SK-N-SH (cell line): ENCODE data around the gene PCSK9. TPM values are rescaled to one million over a fixed set of nuclear protein-coding genes. Genes with fewer than 3 reads are reported as not detected.

Experiments
- CTCF ChIA-PET: fragments of 300-600, 350-600 bp; formaldehyde crosslinking; extraction: SDS; loops from one replicate; lab custom pipeline; 2021; lab: Yijun Ruan, JAX
- POLR2A ChIA-PET: fragments of 350-600 bp; sonication (Branson Sonifier 250); formaldehyde crosslinking; extraction: SDS; loops from one replicate; lab custom pipeline; 2020; ENCODE audit warnings: antibody characterized with exemption, inconsistent platforms; lab: Yijun Ruan, JAX
- DNase-seq: peaks from one replicate; pipeline ENCODE4 v3.0.0; 2012
- H2AFZ ChIP-seq: fragments of 200-600 bp; sonication (generic); 2 replicates; pipeline ENCODE4 v1.8.1; 2016; ENCODE audit warnings: antibody characterized with exemption, mild to moderate bottlenecking, low read depth
- H3F3A ChIP-seq: fragments of 200-600 bp; sonication (generic); replicated peaks from 2 replicates; pipeline ENCODE3; 2016; ENCODE audit warnings: antibody characterized with exemption, mild to moderate bottlenecking; ENCODE audit not compliant: insufficient read depth
- H3K27ac ChIP-seq, 2 experiments: fragments of 200-500 bp in 1 of 2; fragments of 200-600 bp in 1 of 2; sonication (Bioruptor generic) in 1 of 2; sonication (generic), shearing (Covaris generic) in 1 of 2; 2 replicates each; pipeline versions ENCODE4 v1.5.1 to v1.6.1; 2014 to 2016; ENCODE audit warnings: low read depth in 2 of 2, inconsistent platforms in 1 of 2, low read length in 1 of 2, mild to moderate bottlenecking in 1 of 2, mixed read lengths in 1 of 2
- H3K27me3 ChIP-seq: fragments of 200-600 bp; sonication (generic), shearing (Covaris generic); 2 replicates; pipeline ENCODE4 v1.6.1; 2016; ENCODE audit warnings: mixed run types; ENCODE audit not compliant: insufficient read depth
- H3K36me3 ChIP-seq, 2 experiments: fragments of 200-500 bp in 1 of 2; fragments of 200-600 bp in 1 of 2; sonication (Bioruptor generic) in 1 of 2; sonication (generic) in 1 of 2; replicated peaks in 1 of 2; 2 replicates each; pipeline versions ENCODE3 to v1.5.1; 2014 to 2016; ENCODE audit warnings: low read length in 1 of 2, mild to moderate bottlenecking in 1 of 2; ENCODE audit not compliant: insufficient read depth in 2 of 2, control insufficient read depth in 1 of 2
- H3K4me1 ChIP-seq, 2 experiments: fragments of 200-500 bp in 1 of 2; fragments of 200-600 bp in 1 of 2; sonication (Bioruptor generic) in 1 of 2; sonication (generic), shearing (Covaris generic) in 1 of 2; 2 replicates each; pipeline versions ENCODE4 v1.5.1 to v1.6.1; 2014 to 2016; ENCODE audit warnings: low read depth in 1 of 2, low read length in 1 of 2, mixed run types in 1 of 2; ENCODE audit not compliant: insufficient read depth in 2 of 2, control insufficient read depth in 1 of 2
- H3K4me2 ChIP-seq: fragments of 200-600 bp; sonication (generic), shearing (Covaris generic); 2 replicates; pipeline ENCODE4 v1.6.1; 2017; ENCODE audit warnings: mixed run types
- H3K4me3 ChIP-seq, 2 experiments: fragments of 200-500 bp in 1 of 2; fragments of 200-600 bp in 1 of 2; sonication (Bioruptor generic) in 1 of 2; sonication (generic), shearing (Covaris generic) in 1 of 2; 2 replicates each; pipeline versions ENCODE4 v1.5.1 to v1.8.1; 2014 to 2016; ENCODE audit warnings: low read depth in 2 of 2, inconsistent platforms in 1 of 2, low read length in 1 of 2, mild to moderate bottlenecking in 1 of 2, mixed read lengths in 1 of 2, moderate library complexity in 1 of 2
- H3K79me2 ChIP-seq: fragments of 200-600 bp; sonication (generic); 2 replicates; pipeline ENCODE4 v1.8.1; 2017; ENCODE audit warnings: mild to moderate bottlenecking; ENCODE audit not compliant: insufficient read depth
- H3K9ac ChIP-seq: fragments of 200-600 bp; sonication (generic); 2 replicates; pipeline ENCODE4 v1.6.1; 2017; ENCODE audit warnings: mixed run types
- H3K9me2 ChIP-seq: fragments of 200-600 bp; sonication (generic); 2 replicates; pipeline ENCODE4 v1.6.1; 2017; ENCODE audit warnings: mixed run types
- H3K9me3 ChIP-seq: fragments of 200-600 bp; sonication (generic); 2 replicates; pipeline ENCODE4 v1.6.1; 2017; ENCODE audit warnings: mixed run types, mild to moderate bottlenecking, moderate library complexity
- H4K20me1 ChIP-seq: fragments of 200-600 bp; sonication (generic); 2 replicates; pipeline ENCODE4 v1.6.1; 2017; ENCODE audit warnings: mild to moderate bottlenecking, mixed run types; ENCODE audit not compliant: insufficient read depth
- CHD2 ChIP-seq: fragments of 150-350 bp; IDR thresholded peaks from 2 replicates; pipeline ENCODE4 v1.6.1; 2018; ENCODE audit warnings: low read length; ENCODE audit not compliant: partially characterized antibody
- ELF1 ChIP-seq: IDR thresholded peaks from 2 replicates; pipeline ENCODE4 v1.4.0; 2012
- EP300 ChIP-seq, 2 experiments: IDR thresholded peaks; 2 replicates each; pipeline versions ENCODE4 v1.4.0 to v1.6.1; 2012; ENCODE audit warnings: borderline replicate concordance in 1 of 2, low read depth in 1 of 2, low read length in 1 of 2
- FOSL2 ChIP-seq: IDR thresholded peaks from 2 replicates; pipeline ENCODE4 v1.4.0; 2012; ENCODE audit warnings: low read depth, mild to moderate bottlenecking, moderate library complexity, borderline replicate concordance
- FOXJ3 ChIP-seq: sonication (generic); formaldehyde crosslinking; IDR thresholded peaks from 2 replicates; pipeline ENCODE4 v1.5.1; 2020; ENCODE audit warnings: mild to moderate bottlenecking, missing genetic modification reagents
- MEF2A ChIP-seq: IDR thresholded peaks from 2 replicates; pipeline ENCODE4 v1.4.0; 2012; ENCODE audit warnings: low read depth, borderline replicate concordance
- MXI1 ChIP-seq: IDR thresholded peaks from 2 replicates; pipeline ENCODE4 v1.6.1; 2012; ENCODE audit warnings: mild to moderate bottlenecking, low read depth, low read length, improper control_type of control experiment
- PBX3 ChIP-seq: IDR thresholded peaks from 2 replicates; pipeline ENCODE4; 2012
- POLR2AphosphoS5 ChIP-seq: IDR thresholded peaks from 2 replicates; pipeline ENCODE4 v1.6.1; 2012; ENCODE audit warnings: low read depth, low read length
- RAD21 ChIP-seq: IDR thresholded peaks from 2 replicates; pipeline ENCODE4 v1.6.1; 2012; ENCODE audit warnings: mild to moderate bottlenecking, low read length
- REST ChIP-seq: IDR thresholded peaks from 2 replicates; pipeline ENCODE4 v1.6.1; 2012; ENCODE audit warnings: mild to moderate bottlenecking, low read depth, low read length, moderate library complexity
- YY1 ChIP-seq: IDR thresholded peaks from 2 replicates; pipeline ENCODE4 v1.4.0; 2012; ENCODE audit warnings: low read depth, mild to moderate bottlenecking
- WGBS: methylation state at CpG from one replicate; pipeline ENCODE4 v1.1.6; 2017; ENCODE audit warnings: low lambda C conversion rate; 5-methylcytosine and 5-hydroxymethylcytosine counted together
- polyA plus RNA-seq, 3 experiments: library from polyadenylated mRNA; depleted of rRNA; stranded (reverse); fragments of >200 nt; gene quantifications; 2 replicates each; pipeline ENCODE4 v1.2.3, GENCODE V29; 2012
- TF ChIP-seq, protein P1 (sequence below): fragments of 150-350 bp; IDR thresholded peaks from 2 replicates; pipeline ENCODE4 v1.6.1; 2016; ENCODE audit warnings: mild to moderate bottlenecking, low read depth, low read length

PCSK9 gene
- polyA plus RNA-seq, 1 of the 3 experiments (the other 2 are of a cell fraction) = 0.02 TPM

DNA sequence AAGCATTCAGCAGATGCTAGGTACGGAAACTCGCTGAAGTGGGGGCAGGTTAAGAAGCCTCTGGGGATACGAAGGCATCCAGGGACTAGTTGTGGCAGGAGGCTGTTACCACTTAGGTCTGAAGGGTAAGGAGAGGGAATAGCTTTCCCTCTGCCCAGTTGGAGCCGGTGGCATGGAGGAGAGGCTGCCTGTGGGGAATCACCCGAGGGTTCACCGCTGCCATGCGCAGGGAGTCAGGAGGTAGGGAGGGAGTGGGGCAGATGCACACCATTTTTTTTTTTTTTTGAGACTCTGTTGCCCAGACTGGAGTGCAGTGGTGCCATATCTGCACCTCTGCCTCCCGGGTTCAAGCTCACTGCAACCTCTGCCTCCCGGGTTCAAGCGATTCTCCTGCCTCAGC is 6.1 kb downstream of the PCSK9 start:
- no peaks in the 10 kb centered on the region for H3F3A ChIP-seq
- peaks cover 0 to 23% of the 10 kb centered on the region in 2 experiments; a peak in 1 of 4 replicates for H3K4me1 ChIP-seq
- H3K9me2 ChIP-seq = no peaks in the 10 kb centered on the region
- no peaks in the 10 kb centered on the region for H3K79me2 ChIP-seq
- no peaks in the 10 kb centered on the region for H3K36me3 ChIP-seq
- H3K9ac ChIP-seq = no peak overlapping the region
- no peak overlapping the region for H3K27ac ChIP-seq
- H3K4me2 ChIP-seq = no peak overlapping the region
- H3K27me3 ChIP-seq = peaks cover 19% of the 10 kb centered on the region
- ChIA-PET CTCF (interaction anchor here (1.0 to 3.1 kb wide), 3 partner anchors 13 to 26 kb away, joined by 3 to 9 read pairs (median 3); no protein-coding TSS in a partner anchor), POLR2A (no interaction called here)
- no peaks in the 10 kb centered on the region for H3K9me3 ChIP-seq
- H2AFZ ChIP-seq = no peak overlapping the region
- H4K20me1 ChIP-seq = no peaks in the 10 kb centered on the region
- no peak overlapping the region for H3K4me3 ChIP-seq
- 89% methylated on average over 10 of the region's 10 CpGs for WGBS
- no peak for DNase-seq
- no peak for TF ChIP-seq RAD21
- TF ChIP-seq FOSL2 = no peak
- no peak for TF ChIP-seq ELF1
- no peak for TF ChIP-seq CHD2
- no peak for TF ChIP-seq YY1
- no peak for TF ChIP-seq FOXJ3 (CRISPR knock-in tag)
- TF ChIP-seq PBX3 = no peak
- no peak for TF ChIP-seq MEF2A
- TF ChIP-seq, protein P1, sequence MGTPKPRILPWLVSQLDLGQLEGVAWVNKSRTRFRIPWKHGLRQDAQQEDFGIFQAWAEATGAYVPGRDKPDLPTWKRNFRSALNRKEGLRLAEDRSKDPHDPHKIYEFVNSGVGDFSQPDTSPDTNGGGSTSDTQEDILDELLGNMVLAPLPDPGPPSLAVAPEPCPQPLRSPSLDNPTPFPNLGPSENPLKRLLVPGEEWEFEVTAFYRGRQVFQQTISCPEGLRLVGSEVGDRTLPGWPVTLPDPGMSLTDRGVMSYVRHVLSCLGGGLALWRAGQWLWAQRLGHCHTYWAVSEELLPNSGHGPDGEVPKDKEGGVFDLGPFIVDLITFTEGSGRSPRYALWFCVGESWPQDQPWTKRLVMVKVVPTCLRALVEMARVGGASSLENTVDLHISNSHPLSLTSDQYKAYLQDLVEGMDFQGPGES = no peak
- no peak for TF ChIP-seq POLR2AphosphoS5
- no peak for TF ChIP-seq EP300 (IDR thresholded peaks at IDR 0.05; ENCODE audit: borderline replicate concordance in 1 of 2, low read depth in 1 of 2, low read length in 1 of 2)
- TF ChIP-seq REST = no peak
- TF ChIP-seq MXI1 = no peak
